Activated CD8-positive, alpha-beta memory T cell treated with anti-CD3 and anti-CD28 coated beads for 48 hours (primary cell): ENCODE data around the gene POLR2L.

Experiments used
- DNase-seq, 3 experiments: peaks; one replicate each; pipeline ENCODE4 v3.0.0-alpha.2; 2020; ENCODE audit warnings: low read depth in 2 of 3, low spot score in 2 of 3

Gene POLR2L

DNA sequence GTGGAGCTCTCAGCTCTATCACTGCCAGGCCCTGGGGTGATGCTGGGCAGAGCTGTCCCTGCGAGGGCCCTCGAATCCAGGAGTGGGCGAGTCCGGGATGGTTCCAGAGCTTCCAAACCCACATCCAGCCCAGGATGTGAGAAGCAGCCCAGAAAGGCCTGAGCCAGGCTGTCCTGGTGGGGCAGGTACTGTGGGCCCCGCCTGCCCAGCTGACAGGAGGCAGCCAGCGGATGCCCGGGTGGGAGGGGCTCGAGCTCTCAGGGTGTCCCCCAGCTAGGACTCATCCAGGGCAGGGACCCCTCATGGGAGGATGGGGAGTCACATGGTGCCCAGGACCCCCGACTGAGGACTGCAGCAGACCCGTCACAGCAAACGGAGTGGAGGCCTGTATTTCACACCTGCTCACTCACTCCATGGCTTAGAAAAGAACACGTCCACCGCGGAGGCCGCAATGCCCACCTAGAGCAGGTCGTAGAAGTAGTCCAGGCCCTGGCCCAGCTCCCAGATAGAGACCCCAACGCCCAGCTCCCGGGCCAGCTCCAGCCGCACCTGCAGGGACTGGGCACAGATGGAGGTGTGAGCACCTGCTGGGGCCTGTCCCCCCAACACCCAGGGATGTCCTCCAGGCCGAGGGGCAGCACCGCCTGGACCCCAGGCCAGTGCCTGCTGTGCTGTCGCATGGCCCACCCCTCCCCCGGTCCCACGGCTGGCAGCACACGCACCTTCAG lies 27.2 kb upstream of the POLR2L start:
- DNase-seq, result no peak

DNA sequence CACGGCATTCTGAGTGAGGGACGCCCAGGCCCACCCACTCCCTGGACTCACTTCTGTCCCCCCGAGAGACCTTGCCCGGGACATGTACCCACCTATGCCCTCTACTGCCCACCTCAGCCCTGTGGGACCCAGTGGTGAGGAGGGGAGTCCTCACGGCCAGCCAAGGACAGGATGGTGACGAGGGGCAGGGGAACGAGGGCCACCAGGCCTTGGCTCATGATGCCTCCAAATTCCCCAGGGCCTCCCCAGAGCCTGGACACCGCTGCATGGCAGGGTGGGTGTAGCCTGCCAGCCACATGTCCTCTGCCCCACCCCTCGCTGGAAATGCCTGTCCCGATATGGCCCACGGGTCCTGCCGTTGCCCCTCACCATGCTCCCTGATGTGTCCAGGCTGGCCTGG lies 26.5 kb upstream of the POLR2L start:
- no peak for DNase-seq

DNA sequence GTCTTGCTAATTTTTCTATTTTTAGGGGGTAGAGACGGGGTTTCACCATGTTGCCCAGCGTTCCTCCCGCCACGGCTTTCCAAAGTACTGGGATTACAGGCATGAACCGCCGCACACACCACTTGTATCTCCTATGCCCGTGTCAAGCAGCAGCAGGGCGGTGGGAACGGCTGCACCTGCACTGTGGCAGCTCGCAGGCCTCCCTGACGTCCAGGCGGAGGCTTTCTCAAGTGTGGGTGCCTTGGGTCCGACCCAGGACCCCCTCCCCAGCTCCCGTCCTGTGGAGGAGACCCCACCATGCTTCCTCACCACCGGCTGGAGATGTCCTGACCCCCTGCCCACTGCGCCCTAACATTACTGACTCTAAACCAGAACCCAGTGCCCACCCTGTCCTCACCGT lies 26.1 kb upstream of the POLR2L start:
- no peak for DNase-seq

DNA sequence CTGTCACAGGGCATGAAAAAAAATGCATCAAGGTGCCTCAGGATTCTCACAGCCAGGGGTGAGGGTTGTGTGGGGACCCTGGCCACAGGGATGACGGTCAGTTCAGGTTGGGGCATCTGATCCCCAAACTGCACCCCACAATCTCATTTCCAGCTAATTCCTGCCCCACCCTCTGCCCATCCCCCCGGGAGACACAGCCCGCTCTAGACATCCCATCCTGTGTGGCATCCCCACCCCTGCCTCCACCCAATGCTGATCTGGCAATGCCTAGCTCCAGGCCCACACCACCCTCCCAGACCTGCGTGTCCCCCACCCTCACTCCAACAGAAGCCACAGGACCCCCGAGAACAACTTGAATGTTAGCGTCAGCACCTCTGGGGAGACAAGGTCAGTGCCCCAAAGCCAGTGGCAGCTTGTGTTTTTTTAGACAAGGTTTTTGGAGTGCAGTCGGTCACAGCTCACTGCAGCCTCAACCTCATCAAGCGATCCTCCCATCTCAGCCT lies 25.6 kb upstream of the POLR2L start:
- DNase-seq, result no peak

DNA sequence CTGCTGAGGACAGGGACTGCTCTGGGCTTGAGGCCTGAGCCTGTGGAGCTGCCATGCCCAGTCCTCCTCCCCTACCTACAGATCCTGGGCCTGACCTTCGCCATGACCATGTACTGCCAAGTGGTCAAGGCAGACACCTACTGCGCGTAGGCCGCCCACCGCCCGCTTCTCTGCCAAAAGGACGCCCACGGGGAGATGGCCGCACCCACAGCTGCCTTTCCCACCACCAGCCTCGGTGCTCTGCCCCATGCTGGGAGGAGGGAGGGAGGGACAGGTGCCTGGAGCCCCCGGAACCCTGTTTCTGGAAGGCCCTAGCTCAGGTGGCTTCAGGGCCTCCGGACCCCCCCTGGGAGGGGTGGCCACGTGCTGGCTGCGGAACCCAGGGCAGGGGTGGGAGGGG lies 24.2 kb upstream of the POLR2L start:
- no peak for DNase-seq

DNA sequence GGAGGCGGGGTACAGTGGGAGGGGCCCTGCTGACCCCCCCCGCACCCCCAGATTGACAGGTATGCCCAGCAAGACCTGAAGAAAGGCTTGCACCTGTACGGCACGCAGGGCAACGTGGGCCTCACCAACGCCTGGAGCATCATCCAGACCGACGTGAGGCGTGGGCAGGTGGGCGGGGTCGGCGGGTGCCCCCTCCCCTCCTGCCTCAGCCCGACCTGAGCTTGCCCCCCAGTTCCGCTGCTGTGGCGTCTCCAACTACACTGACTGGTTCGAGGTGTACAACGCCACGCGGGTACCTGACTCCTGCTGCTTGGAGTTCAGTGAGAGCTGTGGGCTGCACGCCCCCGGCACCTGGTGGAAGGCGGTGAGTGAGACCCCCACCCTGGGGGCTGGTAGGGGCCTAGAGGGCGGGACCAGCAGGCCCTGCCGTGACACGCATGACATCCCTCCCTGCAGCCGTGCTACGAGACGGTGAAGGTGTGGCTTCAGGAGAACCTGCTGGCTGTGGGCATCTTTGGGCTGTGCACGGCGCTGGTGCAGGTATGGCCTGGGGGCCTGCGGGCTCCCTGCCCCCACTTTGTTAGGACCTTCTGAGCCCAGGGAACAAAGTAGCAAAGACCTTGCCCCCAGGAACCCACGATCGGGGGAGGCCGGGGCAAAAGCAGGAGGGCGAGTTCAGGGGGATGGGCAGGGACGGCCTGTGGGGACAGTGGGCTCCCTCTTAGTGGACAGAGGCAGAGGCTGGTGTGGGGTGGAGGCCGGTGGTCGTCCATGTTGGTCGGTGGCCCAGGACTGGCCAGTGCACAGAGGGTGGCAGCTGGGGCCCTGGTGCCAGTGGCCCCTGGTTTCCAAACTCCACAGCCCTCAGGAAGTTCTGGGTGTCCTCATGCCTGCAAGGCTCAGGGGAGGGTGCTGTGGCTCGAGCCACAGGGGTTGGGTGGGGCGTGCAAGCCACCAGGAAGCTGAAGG lies 23.4 kb upstream of the POLR2L start:
- no peak for DNase-seq

DNA sequence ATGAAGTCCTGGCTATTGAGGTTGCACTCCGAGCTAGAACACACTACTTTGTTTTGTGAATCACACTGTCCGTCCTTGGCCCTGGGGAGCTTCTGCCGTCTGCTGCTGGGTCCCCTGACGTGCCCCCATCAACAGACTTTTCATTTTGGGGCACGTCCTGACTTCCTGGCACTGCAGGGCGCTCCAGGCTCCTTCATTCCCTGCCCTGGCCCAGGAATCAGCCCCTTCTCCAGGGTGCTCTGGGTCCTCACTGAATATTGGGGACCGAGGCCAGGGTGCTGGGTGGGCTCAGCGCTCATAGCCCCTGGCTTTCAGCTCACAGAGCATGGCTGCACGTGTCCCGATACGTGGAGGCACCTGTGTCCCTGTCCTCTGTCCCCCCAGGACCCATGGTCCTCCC lies 22.6 kb upstream of the POLR2L start:
- DNase-seq, result no peak

DNA sequence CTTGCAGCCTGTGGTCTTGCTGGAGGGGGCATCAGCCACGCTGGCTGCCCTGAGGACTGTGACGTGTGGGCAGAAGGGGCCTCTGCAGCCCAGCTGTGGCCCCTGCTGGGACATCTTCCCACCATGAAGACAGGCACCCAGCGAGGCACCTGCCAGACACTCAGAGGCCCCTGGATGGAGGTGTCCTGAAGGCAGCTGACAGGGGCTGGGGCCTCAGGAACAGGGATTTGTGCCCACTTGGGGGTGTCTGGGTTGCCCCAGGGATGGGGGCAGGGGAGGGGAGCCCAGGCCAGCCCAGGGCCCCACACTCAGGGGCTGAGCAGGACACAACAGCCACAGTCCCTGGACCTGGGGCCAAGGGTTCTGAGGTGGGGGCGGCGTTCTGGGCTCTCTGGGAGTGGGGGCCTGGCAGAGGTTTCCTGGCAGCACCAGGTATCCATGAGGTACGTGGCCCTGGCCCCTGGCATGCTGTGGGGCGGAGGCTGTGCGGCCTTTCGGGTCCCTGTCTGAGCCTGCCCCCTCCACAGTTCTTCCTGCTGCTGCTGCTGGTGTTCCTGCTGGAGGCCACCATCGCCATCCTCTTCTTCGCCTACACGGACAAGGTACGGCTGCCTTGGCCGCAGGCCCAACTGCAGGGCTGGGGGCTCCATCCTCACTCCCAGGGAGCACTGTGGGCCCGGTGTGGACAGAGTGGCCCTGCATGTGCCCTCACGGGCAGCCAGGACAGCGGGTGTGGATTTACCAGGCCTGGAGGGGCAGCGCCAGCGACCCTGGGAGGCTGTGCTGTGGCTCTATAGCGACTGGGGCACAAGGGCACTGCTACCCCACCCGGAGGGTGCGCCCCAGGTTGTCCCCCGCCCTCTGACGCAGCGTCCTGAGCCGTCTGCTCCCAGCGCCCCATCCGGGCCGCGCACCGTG lies 21.8 kb upstream of the POLR2L start:
- DNase-seq, result no peak

DNA sequence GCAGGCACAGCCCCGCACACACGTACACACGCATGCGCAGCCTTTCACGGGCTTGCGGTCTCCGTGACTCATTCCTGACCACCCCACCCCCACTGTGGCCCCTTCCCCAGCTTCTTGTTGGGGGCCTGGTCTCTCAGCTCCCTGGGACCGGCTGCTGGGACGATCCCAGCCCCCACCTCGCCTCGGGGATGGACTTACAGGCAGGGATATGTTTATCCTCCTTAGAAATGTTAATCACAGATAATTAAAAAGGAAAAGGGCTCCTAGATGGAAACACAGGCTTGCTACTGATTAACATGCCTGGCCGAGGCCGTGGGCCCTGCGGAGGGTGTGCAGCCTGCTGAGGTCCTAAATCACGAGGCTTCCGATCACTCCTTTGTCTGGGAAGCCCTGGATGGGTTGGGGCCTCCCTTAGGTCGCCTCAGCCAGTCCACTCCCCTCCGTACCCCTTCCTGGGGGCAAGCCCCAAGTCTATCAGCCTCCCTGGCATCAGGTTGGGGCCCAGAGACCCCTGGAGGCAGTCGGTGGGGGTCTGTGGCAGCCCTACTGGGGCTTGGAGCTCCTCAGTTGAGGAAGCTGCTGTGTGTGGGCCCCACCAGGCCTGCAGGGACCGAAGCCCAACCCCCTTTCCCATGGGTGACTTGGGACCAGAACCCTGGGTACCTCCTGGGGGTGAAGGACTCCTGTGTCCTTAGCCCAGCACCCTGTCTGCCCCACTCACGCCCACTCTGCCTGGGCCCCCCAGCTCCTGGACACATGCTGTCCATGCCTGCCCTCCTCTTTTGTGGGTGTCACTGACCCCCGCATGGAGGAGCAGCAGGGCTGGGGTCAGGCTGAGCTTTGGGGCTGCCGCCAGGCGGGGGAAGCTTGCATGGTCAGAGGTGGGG lies 20.9 kb upstream of the POLR2L start:
- no peak for DNase-seq

DNA sequence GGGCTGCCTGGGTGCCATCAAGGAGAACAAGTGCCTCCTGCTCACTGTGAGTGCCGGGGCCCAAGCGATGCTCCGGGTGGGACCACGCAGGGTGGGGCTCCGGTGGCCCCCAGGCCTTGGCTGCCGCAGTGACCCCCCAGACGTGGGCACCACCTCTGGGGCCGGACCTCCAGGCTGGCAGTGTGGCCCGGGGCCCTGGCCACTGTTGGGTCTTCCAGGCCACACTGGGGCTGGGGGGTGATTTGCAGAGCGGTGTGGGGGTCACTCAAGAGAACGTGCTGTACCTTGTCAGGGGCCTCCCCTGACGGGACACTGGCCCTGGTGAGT lies 20.3 kb upstream of the POLR2L start:
- DNase-seq, result no peak

DNA sequence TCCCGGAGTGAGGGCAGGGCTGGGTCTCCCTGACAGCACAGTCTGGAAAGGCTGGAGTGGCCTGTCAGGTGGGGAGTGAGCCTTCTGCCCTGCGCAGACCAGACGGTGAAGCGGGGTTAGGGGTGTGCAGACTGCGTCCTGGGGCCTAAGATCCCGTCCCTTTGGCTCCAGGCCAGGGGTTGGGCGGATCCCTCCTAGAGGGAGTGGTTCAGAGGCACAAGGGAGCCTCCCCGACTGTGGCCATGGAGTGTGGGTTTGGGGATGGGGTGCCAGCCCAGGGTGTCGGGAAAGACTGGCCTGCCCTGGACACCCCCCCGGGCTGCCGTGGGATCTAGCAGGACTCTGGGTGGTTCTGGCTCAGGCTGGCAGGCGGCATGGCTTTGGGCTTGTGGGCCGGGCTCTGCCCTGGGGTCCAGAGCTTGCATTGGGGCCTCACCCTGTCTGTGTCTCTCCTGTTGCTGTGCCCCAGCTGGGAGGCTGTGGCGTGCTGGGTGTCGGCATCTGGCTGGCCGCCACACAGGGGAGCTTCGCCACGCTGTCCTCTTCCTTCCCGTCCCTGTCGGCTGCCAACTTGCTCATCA lies 19.8 kb upstream of the POLR2L start:
- DNase-seq, result no peak

DNA sequence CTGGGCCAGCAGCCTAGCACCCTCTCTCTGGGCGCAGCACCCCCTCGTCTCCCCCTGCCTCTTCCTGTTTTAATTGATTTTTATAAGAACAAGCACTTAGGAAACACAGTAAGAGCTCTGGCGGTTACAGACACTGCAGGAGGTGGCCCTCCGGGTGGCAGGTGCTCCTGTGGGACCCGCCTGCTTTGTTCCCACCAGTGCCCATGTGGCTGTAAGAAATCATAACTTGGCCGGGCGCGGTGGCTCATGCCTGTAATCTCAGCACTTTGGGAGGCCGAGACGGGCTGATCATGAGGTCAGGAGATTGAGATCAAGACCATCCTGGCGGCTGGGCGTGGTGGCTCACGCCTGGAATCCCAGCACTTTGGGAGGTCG lies 18.8 kb upstream of the POLR2L start:
- no peak for DNase-seq

DNA sequence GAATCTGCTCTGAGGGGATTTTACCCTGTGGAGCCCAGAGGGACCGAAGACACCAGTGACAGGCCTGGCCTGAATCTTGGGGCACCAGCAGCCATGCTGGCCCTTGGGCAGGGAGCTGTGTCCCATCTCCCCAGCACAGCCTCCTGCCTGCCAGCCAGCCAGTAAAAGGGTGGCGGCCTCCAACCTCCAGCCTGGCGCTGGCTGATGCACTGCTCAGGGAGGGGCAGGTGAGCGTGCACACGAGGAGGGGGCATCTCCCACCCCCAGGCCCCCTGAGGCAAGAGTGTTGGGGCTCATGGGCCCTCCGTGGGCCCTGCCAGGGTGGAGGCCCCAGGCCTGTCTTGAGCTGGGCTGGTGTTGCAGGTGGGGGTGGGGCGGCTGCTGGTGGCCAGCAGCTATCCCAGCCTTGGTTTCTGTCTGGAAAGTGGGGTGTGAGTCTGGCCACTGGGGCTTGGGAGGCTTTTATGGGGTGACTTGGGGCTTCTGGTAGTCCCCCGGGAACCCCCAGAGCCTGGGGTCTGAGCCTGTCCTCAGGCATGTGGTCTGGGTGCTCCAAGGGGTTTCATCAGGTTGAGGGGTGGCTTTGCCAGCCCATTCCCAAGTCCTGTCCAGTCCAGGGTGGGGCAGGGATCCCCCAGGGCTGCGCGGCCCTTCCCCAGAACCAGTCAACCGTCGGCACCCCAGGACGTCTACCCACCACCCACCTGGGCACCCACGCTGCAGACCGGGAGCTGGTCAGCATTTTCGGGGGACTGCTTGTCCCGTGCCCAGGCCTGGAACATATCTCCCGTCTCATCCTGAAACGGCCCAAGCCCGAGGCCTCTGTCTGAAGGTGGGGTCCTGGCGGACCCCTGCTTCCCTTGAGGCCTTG lies 18.1 kb upstream of the POLR2L start:
- no peak for DNase-seq

DNA sequence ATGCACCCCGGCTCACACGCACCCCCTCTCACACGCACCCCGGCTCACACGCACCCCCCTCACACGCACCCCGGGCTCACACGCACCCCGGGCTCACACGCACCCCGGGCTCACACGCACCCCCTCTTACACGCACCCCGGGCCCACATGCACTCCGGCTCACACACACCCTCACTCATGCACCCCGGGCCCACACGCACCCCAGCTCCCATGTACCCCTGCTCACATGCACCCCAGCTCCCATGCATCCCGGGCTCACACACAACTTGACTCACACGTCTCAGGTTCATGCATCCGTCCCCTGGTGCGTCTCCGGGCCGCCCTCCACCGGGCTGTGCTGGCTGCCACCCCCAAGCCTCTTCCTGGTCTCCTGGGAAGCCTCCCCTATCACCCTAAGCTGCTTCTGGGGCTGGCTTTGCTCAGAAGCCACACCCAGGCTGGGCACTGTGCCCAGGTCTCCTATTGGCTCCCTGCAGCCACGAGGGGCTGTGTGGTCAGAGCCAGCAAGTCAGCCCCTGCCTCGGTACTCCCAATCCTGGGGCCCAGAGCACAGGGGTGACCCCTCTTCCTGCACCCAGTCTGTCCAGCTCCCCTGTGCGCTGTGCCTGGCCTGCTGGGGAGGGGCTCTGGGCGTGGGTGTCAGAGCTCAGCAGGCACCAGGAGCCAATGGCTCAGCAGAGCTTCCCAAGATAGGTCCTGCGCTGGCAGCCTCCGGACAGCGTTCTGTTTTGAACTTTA lies 17.2 kb upstream of the POLR2L start:
- DNase-seq, result no peak

DNA sequence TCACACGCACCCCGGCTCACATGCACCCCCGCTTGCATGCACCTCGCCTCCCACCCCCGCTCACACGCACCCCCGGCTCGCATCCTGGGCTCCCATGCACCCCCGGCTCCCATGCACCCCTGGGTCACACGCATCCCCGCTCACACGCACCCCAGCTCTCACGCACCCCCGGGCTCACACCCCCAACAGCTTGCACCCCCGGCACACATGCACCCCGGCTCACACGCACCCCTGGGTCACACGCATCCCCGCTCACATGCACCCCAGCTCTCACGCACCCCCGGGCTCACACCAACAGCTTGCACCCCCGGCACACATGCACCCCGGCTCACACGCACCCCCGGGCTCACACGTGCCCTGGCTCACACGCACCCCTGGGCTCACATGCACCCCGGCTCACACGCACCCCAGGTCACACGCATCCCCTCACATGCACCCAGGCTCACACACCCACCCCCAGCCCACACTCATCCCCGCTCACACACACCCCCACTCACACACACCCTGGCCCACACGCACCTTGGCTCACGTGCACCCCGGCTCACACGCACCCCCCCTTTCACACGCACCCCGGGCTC lies 16.5 kb upstream of the POLR2L start:
- DNase-seq, result no peak

DNA sequence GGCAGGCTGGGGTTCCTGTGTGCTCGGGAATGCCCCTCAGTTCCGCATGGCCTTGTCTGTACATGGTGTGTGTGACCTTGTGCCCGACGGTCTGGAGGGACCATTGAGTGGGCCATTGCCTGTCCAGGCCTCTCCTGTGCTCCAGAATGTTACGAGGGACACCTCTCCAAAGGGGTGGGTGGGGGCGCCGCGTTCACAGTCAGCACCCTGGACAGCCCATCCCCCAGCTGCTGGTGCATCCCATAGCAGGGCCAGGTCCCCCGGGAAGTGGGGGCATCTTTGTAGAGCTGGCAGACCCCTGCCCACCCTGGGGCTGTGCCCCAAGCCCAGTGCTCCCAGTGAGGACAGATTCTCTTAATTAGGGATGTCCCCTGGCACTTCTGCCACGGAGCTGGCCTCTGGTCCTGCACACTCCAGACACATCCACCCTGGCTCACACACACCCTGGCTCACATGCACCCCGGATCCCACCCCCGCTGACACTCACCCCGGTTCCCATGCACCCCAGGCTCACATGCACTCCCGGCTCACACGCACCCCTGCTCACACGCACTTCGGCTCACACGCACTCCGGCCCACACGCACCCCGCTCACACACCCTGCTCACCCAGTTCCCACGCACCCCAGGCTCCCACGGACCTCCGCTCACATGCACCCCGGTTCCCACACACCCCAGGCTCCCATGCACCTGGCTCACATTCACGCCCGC lies 15.9 kb upstream of the POLR2L start:
- DNase-seq, result no peak

DNA sequence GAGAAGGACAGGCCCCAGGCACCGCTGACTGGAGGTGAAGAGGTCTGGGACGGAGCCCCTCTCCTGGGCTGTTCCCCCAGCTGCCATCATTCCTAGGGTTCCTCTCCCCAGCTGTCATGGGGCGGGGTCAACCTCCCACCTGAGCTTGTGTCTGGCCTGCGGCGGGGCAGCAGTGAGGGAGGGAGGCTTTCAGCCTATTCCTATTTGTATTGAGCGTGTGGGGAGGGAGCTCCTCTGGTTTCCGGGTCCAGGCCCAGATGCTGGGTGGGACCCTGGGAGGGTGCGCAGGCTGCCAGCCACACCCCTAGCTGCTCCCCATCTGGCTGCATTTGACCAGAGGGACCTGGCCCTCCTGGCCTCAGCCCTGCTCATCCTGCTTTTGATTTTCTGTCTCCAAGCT lies 14.1 kb upstream of the POLR2L start:
- DNase-seq, result no peak
